ENCODE measurements around the gene CFAP251.
A peak's percentile ranks its signal among the peaks of the same experiment; 100 is the strongest.

CFAP251 gene

DNA sequence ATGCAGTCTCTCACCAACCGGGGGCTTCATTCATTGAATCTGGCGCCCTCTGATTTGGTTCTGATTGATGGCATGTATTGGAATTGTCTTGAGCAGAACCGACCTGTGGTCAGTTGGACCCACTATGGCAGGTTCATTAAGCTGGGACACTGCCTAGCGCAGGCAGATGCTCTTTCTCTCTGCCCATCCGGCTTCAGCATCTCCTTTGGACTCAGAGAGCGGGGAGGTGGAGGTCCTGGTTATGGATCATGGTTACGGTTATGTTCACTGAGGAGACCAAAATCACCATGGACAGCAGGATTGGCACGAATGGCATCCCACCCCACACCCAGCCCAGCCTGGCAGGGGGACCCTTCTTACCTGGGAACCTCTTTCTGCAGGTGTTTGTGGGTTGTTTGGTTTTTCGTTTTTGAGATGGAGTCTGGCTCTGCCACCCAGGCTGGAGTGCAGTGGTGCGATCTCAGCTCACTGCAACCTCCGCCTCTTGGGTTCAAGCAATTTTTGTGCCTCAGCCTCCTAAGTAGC lies 86.9 kb downstream of the CFAP251 start:
- no peak for DNase-seq

DNA sequence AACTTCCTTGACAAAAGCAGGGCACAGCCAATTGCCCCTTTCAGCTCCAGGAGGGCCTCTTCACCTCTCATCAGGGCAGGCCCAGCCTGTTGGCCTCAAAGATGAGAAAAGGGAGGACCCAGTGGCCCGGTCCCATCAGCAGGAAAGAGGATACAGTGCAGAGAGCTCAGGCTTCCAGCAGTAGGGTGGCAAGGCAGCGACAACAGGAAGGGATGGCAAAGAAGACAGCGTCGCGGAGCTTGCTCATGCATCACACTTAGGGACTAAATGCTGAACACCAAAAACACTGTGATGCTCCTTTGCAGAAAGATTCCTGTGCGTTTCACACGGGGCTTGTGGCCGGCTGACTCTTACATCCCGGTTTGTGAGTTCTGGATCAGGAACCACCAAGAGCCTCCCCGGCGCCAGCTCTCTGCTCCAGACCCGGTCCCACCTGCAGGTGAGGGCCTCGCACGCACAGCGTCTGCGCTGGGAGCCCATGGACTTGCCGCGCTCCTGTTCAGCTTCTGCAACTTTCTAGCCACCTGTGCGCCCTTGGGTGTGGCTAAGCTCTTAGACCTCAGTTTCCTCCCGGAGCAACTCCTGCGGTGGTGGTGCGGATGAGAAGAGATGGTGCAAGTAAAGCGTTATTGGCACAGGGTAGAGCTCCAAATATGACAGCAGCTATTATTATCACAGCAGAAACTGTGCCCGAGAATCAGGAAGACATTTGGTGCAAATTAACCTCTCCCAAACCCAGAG lies 88.0 kb downstream of the CFAP251 start:
- peak in 3 of 6 experiments; percentile 16 to 39 (median 31) for DNase-seq

DNA sequence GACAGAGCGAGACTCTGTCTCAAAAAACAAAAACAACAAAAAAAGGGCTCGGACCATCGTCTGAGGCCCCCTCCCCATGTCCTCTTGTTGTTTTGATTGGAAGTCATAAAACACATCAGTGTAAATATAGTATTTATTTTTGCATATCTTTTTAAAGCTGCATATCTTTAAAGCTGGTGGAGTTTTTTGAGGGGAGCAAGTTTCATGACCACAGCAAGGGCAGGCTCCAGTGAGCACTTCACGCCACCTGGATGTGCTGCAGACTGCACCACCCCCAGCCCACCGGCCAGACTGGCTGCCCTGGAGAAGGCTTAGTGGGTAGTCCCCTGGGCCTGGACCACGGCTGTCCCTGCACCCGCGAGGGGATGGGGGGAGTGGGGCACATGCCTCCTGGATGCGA lies 91.3 kb downstream of the CFAP251 start:
- DNase-seq = no peak

DNA sequence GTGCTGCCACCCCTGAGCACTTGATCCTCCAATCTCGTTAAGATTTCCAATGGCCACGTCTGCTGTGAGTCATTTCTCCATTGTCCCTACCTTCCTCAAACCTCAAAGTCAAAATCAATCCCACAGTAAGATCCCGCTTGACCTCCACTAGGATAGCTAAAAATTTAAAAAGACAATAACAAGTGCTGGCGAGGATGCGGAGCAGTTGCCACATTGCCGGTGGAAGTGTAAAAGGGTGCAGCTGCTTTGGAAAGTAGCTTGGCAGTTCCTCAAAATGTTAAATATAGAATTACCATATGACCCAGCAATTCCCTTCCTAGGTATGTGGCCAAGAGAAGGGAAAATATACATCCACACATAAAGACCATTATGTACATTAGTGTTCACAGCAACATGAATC lies 93.8 kb downstream of the CFAP251 start:
- DNase-seq = no peak

DNA sequence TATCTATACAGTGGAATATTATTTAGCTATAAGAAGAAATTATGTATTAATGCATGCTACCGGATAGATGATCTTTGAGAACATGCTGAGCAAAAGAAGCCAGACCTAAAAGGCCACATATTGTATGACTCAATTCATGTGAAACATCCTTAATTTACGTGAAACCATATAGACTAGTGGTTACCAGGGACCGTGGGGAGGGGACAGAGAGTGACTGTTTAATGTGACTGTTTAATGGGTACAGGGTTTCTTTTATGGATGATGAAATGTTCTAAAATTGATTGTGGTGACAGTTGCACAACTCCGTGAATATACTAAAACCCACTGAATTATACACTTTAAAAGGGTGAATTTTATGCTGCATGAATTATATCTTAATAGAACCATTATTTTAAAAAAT lies 94.7 kb downstream of the CFAP251 start:
- DNase-seq = no peak

DNA sequence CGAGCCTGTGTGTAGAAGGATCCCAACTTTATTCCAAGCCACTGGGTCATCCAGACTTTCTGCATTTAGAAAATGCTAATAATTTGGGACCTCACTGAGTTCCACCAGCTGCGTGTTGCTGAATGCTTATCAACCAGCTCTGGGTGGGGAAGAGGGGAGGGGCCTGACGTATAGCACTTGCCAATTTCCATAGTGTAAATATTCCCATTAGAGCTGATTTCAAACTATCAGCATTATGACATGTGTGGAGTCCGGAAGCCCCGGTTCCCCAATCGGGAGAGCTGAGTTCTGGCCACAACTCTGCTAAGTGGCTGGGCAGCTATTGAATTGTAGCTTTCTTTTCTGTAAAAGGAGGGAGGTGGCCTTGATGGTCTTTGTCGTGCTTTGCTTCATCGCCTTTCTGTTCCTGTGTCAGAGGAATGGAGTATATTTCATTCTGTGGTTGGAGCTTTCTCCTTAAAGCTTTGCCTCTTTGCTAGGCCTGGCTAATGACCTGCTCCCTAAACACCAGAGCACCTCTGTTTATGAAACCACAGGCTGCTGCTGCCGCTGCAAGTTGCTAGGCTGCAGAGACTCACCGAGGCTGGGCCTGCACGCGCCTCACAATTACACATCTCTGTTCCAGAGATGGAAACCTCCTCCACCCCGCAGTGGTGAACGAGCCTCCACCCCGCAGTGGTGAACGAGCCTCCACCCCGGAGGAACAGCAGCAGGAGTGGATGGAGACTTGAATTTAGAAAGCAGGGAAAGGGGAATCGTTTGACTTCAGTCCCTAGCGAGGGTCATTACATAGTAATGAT lies 95.6 kb downstream of the CFAP251 start:
- no peak for DNase-seq

DNA sequence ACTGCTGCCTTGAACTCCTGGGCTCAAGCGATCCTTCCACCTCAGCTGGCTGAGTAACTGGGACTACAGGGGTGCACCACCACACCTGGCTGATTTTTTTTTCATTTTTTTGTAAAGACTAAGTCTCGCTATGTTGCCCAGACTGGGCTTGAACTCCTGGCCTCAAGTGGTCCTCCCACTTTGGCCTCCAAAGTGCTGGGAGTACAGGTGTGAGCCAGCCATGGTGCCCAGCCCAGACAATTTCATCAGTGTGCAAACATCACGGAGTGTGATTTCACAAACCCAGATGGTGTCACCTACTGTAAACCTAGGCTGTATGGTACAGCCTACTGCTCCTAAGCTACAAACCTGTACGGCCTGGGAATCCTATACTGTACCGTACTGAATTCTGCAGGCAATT lies 96.4 kb downstream of the CFAP251 start:
- no peak for DNase-seq

DNA sequence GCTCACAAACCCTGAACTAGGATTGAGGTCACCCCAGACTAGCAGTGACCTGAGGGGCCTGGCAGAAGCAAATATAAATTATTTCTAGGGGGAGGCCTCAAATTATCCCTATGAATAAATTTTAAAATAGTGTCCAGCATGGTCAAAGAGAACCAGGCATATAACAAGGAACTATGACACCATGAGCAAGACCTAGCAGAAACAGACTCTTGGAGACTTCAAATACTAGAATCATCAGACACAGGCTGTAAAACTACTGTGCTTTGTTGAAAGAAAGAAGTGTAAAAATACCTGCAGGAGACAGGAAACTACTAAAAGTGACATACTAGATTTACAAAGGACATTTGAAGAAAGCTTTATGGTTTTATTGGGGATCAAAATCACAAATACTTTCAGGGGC lies 100.1 kb downstream of the CFAP251 start:
- no peak for DNase-seq

DNA sequence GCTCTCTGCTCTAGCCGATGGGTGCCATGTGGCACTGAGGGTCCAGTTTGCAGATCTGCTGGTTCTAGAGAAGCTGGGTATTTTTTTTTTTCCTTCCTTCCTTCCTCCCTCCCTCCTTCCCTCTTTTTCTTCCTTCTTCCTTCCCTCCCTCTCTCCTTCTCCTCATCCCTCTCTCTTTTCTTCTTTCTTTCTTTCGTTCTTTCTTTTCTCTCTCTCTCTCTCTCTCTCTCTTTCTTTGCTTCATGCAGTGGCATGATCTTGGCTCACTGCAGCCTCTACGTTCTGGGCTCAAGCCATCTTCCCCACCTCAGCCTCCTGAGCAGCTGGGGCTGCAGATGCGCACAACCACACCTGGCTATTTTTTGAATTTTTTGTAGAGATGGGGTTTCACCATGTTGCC lies 100.5 kb downstream of the CFAP251 start:
- no peak for DNase-seq

DNA sequence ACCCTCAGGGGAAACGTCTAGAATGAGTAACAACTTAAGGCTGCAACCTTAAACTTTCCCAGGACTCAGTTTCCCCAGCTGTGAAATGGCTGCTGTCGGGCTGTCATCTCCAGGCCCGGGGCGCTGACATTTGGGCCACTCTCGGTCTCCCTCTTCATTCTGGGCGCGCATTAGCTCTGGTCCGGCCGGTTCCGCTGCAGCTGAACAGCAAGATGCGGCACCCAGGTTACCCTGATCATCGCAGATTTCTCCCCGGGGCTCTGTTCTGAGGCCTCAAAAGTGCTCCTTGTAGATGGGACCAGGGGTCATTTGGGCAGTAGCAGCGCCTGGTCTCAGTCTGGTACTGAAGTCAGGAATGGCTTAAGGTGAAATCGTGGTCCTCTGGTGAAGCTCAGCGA lies 102.4 kb downstream of the CFAP251 start:
- DNase-seq = no peak

DNA sequence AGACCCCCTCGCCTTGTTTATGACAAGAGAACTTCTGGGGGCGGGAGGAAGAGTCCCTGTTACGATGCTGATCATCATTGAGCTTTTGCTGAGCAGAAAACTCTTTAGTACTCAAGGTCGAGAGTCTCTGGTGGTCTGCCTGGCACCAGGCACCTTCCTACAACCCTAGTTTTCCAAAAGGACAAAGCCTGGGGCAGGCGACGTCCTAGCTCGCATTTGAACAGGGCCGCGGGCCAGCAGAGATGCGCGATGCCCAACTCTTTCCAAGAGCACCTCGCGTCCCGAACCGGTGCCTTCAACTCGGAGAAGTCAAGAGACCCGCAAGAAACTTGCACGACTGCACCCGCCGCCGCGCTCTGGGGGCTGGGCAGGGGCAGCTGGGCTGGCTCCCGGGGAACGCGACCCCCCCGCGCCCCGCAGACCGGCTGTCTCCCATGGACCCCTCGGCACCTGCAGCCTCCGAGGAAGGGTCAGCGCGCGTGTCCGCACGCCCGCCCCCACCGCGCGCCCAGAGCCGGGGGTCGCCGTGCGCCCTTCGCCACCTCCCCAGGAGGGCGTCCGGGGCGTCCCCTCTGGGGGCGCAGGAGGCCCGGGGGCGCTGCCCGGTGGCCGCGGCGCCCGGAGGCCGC lies 102.9 kb downstream of the CFAP251 start:
- DNase-seq = peak in 3 of 6 experiments; percentile 24 to 36 (median 29)

DNA sequence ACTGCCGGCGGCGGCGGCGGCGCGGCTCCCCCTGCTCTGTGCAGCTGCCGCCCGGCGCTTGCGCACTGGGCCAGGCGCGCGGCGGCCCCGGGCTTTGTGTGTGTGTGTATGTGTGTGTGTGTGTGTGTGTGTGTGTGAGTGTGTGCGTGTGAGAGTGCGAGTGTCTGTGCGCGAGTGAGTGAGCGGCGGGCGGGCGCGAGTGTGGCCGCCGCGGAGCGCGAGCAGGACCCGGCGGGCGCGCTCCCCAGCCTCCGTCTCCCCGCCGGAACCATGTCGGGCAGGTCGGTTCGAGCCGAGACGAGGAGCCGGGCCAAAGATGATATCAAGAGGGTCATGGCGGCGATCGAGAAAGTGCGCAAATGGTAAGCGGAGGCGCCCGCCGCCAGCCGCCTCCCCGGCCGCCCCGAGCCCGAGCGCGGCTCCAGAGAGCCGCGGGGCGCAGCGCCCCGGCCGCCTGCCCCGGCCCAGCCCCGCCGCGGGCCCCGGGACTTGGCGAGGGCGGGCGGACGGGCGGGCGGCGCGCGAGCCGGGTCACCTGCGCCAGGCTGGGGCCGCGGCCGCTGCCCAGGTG lies 103.5 kb downstream of the CFAP251 start, which contains the start of gene BCL7A:
Gene BCL7A (plus strand): TSS at position 63 of the 571 bp plus-strand sequence. CDS start 208 bp downstream, at position 271.
- peak; percentile 33 to 66 (median 42) for DNase-seq

DNA sequence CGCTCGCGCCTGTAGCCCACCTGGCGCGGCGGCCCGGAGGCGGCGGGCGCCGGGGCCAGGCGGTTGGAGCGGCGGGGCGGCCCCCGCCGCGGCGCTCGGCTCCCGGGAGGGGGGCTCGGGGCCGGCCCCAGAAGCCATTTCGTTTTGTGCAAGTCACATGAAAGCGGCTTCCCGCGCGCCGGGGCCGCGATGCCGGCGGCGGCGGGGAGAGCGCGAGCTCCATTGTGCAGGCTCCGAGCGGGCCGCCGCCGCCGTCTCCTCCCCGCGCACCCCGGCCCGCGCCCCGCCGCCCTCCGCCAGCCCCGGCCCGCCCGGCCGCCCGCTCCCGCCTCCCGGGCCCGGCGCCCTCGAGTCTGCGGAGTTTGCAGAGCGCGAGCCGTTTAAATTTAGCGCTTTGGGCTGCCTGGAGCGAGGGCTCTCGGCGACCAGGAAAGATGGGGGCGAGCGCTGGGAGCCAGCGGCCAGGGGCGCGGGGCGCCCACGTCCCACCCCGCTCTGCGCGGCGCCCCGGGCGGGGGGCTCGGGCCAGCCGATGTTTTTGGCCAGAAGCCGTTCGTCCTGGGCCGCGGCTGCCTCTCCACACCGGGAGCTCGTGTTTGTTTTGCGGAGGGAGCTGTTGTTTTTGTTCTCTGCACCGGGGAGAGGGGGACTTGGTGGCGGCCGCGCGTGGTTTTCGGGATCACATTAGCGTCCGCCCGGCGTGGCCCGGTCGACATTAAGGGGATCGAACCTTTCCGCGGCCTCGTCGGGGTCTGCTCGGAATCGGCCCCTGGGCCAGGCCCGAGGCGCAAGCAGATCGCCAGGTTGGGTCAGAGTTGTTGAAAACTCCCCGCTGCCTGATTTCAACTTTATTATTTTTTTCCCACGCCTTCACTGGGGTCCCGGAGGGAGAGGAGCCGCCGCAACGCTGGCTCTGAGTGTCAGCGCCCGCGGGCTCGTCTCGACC lies 104.3 kb downstream of the CFAP251 start:
- peak in 5 of 6 experiments; percentile 6 to 41 (median 17) for DNase-seq

DNA sequence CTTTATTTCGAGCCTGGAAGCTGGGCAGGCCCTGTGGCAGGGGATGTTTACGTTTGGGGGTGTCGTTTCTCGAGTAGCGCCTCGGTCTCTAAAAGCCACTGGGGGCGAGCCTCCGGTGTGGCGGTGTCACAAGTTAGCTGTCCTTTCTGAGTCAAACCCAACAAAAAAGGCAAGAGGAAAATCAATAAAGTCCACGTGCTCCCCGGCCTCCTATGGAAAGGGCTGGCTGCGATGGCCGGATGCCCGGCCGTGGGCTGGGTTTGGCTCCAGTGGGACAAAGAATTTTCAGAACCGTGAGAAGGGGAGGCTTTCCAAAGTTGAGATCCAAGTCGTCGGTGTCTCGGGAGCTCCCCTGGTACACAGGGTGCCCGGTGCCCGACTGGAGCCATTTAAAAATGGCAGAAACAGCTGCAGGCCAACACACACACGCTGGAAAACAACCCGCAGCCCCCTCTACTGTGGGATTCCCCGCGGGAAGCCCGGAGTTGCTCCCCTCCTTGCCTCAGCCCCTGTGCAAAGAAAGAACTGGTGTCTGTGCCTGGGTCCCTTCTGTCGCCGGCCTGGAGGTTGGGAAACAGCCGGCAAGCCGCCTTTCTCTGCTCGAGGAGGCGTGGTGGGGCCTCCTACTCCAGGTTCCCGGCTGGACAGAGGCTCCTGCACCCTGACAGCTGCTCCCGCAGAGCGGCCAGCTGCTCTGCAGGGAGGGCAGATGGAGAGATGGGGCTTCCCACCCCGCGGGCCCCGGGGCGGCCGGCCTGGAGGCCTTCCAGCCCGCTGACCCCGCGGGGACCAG lies 105.1 kb downstream of the CFAP251 start:
- DNase-seq = peak in 1 of 6 experiments; percentile 28

DNA sequence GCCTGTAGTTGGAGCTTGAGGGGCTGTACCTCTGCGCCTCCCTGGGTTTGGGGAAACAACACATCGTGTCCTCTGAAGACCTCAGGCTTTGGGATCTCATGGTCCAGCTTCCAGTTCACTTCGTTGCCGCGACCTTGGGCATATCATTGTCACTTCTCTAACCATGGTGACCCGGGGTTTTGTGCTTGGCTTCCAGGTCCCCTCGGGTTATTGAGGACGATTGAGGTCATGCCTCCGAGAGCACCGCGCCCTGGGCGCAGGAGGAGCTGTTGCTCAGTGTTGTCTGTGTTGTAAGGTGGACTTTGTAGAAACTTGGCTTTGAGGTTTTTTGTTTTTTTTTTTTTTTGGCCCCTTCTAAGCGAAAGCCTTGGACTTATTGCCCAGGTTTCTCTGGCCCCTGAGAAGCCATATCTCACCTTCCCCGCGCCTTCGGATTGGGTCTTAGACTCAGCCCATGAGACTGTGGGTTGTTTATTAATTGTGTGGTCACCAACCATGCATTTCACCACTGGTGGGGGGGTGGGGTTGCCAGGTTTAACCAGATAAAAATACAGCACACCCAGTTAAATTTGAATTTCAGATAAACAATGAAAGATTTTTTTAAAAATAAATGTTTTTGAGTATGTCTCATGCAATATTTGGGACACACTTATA lies 105.9 kb downstream of the CFAP251 start:
- DNase-seq = no peak

DNA sequence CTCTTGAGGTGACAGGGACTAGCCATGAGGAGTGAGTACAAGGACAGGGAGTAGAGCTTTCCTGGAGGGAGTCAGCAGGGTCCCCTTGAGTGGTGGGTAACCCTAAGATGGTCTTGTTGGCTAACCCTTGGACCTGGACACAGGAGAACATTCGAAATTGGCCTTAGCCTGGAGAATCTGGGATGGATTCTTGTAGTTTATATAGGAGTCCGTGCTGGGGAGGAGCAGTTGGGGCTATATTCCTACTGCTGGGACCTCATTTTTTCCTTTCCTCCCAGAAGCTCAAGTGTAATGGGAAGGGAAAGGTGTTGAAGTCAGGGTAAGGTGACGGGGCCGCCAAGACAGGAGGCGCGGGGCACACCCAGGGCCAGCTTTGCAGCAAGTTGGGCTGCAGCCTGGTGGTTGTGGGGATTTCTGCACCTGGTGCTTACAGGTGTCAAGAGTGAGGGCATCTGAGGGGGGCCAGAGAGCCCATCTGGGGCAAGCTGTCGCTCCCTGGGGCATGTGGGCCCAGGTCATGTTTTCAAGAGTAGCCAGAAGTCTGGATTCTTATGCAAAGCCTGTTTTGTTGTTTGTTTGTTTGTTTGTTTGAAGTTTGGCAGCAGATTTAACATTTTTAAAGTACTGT lies 108.4 kb downstream of the CFAP251 start:
- peak in 2 of 6 experiments; percentile 9 to 18 for DNase-seq

DNA sequence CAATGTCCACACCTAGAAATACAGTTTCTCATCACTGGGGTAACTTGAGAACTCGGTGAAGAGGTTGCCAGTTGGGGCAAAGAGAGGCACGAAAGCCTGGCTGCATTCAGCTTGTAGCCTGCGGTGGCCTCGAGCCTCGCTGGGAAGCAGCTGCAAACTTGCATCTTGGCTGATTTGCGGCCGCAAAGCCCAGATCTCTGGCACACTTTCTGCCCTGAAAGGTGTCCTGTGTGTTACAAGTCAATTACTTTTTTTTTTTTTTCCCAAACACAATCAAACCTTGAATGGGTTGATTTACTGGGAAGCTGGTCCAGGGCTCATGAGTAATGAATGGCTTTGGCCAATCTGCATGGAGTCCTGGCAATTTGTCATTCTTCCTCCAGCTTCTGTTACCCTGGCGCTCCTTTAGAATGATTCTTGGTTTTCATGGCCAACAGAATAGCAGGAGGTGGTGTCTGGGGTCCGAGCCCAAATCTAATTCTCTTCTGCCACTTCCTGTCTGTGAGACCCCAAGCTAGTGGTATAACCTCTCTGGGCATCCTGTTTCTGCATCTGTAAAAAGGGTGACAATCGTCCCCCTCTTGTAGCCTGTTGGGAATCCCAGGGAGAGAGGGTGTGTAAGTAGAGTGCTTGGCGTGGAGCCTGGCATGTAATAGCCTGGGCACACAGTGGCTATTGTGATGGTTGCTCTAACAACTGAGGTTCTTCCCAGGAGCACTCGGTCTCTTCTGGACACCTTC lies 109.9 kb downstream of the CFAP251 start:
- no peak for DNase-seq

DNA sequence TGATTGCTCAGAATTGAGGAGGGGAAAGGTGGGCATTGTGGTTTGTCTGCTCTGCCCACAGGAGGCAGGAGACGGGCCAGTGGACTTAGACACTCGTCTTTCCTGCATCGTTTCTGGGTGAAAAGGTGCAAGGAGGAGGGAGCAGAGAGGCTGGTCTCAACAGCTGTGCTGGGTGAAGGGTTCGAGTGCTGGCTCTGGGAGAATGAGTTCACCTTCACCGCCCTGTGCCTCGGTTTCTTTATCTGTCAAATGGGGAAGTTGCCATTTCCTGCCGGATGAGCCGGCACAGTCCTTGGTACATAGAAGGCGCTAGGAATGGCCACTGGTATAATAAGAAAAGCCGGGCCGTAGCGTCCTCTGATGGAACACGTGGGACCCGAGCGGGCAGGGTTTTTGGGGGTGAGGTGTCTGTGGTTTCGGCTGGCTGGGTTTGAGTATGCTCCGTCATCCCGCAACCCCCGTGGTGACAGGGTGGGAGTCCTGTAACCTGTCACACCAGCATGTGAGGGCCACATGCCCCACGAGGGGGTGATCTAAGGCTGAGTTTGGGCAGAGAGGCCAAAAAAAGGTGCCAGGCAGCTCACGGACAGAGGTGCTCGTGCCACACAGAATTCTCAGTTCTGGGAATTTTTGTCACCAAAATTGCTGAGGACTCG lies 110.6 kb downstream of the CFAP251 start:
- DNase-seq = no peak

Data from stimulated activated naive CD4-positive, alpha-beta T cell (primary cell).